WTC11 (cell line): ENCODE measurements around the gene SLC24A4. TPM values are rescaled to one million over a fixed set of nuclear protein-coding genes. Genes with fewer than 3 reads are reported as not detected.

Source experiments
- ATAC-seq: fragments of 200-7000 bp; cut with Tn5 transposase; 2 replicates; pipeline ENCODE4 v1.10.0; 2021; ENCODE audit warnings: mild to moderate bottlenecking, moderate library complexity
- CTCF ChIA-PET: fragments of 300-600 bp; sonication (Branson Sonifier 250); formaldehyde crosslinking; loops from one replicate; lab custom pipeline; 2021; ENCODE audit warnings: antibody characterized with exemption; lab: Charles Lee
- POLR2A ChIA-PET: fragments of 350-600 bp; sonication (Branson Sonifier 250); formaldehyde crosslinking; loops from one replicate; lab custom pipeline; 2021; ENCODE audit warnings: antibody characterized with exemption; lab: Charles Lee
- DNase-seq: peaks from one replicate; pipeline ENCODE4 v3.0.0; 2021; ENCODE audit warnings: low spot score
- H3K27ac Mint-ChIP-seq: 2 replicates; pipeline ENCODE4 v1.8.0; 2021; ENCODE audit warnings: mixed read lengths
- H3K27me3 Mint-ChIP-seq: 2 replicates; pipeline ENCODE4 v1.8.0; 2021; ENCODE audit warnings: low read depth, mild to moderate bottlenecking, moderate library complexity, mixed read lengths
- H3K36me3 Mint-ChIP-seq: 2 replicates; pipeline ENCODE4 v1.8.0; 2021; ENCODE audit warnings: mixed read lengths
- H3K4me1 Mint-ChIP-seq: 2 replicates; pipeline ENCODE4 v1.8.0; 2022; ENCODE audit warnings: mixed read lengths
- H3K4me3 Mint-ChIP-seq: 2 replicates; pipeline ENCODE4 v1.8.0; 2021; ENCODE audit warnings: mild to moderate bottlenecking, moderate library complexity, mixed read lengths
- H3K9me3 Mint-ChIP-seq: 2 replicates; pipeline ENCODE4 v1.8.0; 2021; ENCODE audit warnings: mixed read lengths
- CTCF ChIP-seq: fragments of 200-600 bp; IDR thresholded peaks from 2 replicates; pipeline ENCODE4 v1.8.0; 2022; ENCODE audit warnings: antibody characterized with exemption
- ERG ChIP-seq: fragments of 250-450 bp; sonication (Bioruptor Pico); IDR thresholded peaks from 2 replicates; pipeline ENCODE4 v1.8.0; 2021; ENCODE audit warnings: mild to moderate bottlenecking
- FOXK1 ChIP-seq: sonication (generic); formaldehyde crosslinking; IDR thresholded peaks from 2 replicates; pipeline ENCODE4 v1.8.0; 2022; ENCODE audit warnings: mild to moderate bottlenecking, moderate library complexity, missing genetic modification reagents
- GTF2I ChIP-seq: fragments of 250-450 bp; sonication (Bioruptor Pico); conservative IDR thresholded peaks from 2 replicates; pipeline ENCODE4 v1.4.0; 2021; ENCODE audit warnings: mild to moderate bottlenecking
- MAX ChIP-seq: sonication (generic); formaldehyde crosslinking; IDR thresholded peaks from 2 replicates; pipeline ENCODE4 v1.8.0; 2022; ENCODE audit warnings: mild to moderate bottlenecking, missing genetic modification reagents
- MLX ChIP-seq: sonication (generic); formaldehyde crosslinking; IDR thresholded peaks from 2 replicates; pipeline ENCODE4 v1.8.1; 2023; ENCODE audit warnings: mild to moderate bottlenecking, missing genetic modification reagents, moderate library complexity
- OVOL2 ChIP-seq: fragments of 250-450 bp; sonication (Bioruptor Pico); IDR thresholded peaks from 2 replicates; pipeline ENCODE4 v1.9.0; 2021; ENCODE audit warnings: mild to moderate bottlenecking, borderline replicate concordance
- PRDM15 ChIP-seq: sonication (generic); formaldehyde crosslinking; IDR thresholded peaks from 2 replicates; pipeline ENCODE4 v1.8.0; 2022; ENCODE audit warnings: missing genetic modification reagents
- RELA ChIP-seq: sonication (generic); formaldehyde crosslinking; IDR thresholded peaks from 2 replicates; pipeline ENCODE4 v1.8.1; 2022; ENCODE audit warnings: missing genetic modification reagents, mild to moderate bottlenecking, borderline replicate concordance
- SOX15 ChIP-seq: fragments of 250-450 bp; sonication (Bioruptor Pico); IDR thresholded peaks from 2 replicates; pipeline ENCODE4 v1.9.0; 2021; ENCODE audit warnings: mild to moderate bottlenecking
- ZNF263 ChIP-seq: sonication (generic); formaldehyde crosslinking; IDR thresholded peaks from 2 replicates; pipeline ENCODE4 v1.8.1; 2022; ENCODE audit warnings: low read depth, mild to moderate bottlenecking, moderate library complexity, missing genetic modification reagents
- ZNF396 ChIP-seq: fragments of 250-450 bp; sonication (Bioruptor Pico); IDR thresholded peaks from 2 replicates; pipeline ENCODE4 v1.8.0; 2021; ENCODE audit warnings: mild to moderate bottlenecking, moderate library complexity, borderline replicate concordance
- ZNF425 ChIP-seq: fragments of 250-450 bp; sonication (Bioruptor Pico); conservative IDR thresholded peaks from 2 replicates; pipeline ENCODE4 v1.9.0; 2021; ENCODE audit warnings: mild to moderate bottlenecking
- total RNA-seq: library from RNA; stranded (reverse); gene quantifications from 3 replicates; pipeline ENCODE4 v1.2.3, GENCODE V29; 2021

The SLC24A4 gene
- total RNA-seq, 1 experiment from 2014 or later = 0.90 TPM

- no peak for TF ChIP-seq PRDM15 (CRISPR knock-in tag)
Measured at GRCh38 chr14:92383805-92384204, 60.8 kb downstream of the SLC24A4 start (continued).

GRCh38 chr14:92384461-92385133, 61.6 kb downstream of the SLC24A4 start:
- H3K4me3 Mint-ChIP-seq = no peak overlapping the region
- TF ChIP-seq PRDM15 (CRISPR knock-in tag) (peak; percentile 51; the same call in 1 of the 2 replicates), GTF2I (CRISPR knock-in tag) (no peak)
- TF ChIP-seq, all 79 proteins: peak for 1
- ATAC-seq (peak; percentile 48), DNase-seq (no peak)
- Mint-ChIP-seq H3K4me1 (peaks cover 46% of the 10 kb centered on the region), H3K27me3 (no peaks in the 10 kb centered on the region), H3K9me3 (no peaks in the 10 kb centered on the region), H3K27ac (no peak overlapping the region), H3K36me3 (no peaks in the 10 kb centered on the region)
- CTCF ChIA-PET = interaction anchor here (0.7 to 1.4 kb wide), 4 partner anchors 32 to 302 kb away, joined by 3 to 5 read pairs (median 4); no protein-coding TSS in a partner anchor
- POLR2A ChIA-PET = no interaction called here

- Mint-ChIP-seq H3K4me1 (peaks cover 54% of the 10 kb centered on the region), H3K4me3 (no peak overlapping the region), H3K27me3 (no peaks in the 10 kb centered on the region), H3K9me3 (no peaks in the 10 kb centered on the region), H3K36me3 (no peaks in the 10 kb centered on the region), H3K27ac (no peak overlapping the region)
- TF ChIP-seq OVOL2 (CRISPR knock-in tag) (no peak), ZNF263 (CRISPR knock-in tag) (no peak), ZNF396 (CRISPR knock-in tag) (no peak)
- DNase-seq (no peak), ATAC-seq (no peak)
- CTCF ChIA-PET = no interaction called here
- POLR2A ChIA-PET = no interaction called here
Measured at GRCh38 chr14:92385561-92385960, 62.6 kb downstream of the SLC24A4 start.

- Mint-ChIP-seq H3K27ac (no peak overlapping the region), H3K9me3 (no peaks in the 10 kb centered on the region), H3K4me1 (peaks cover 54% of the 10 kb centered on the region), H3K36me3 (no peaks in the 10 kb centered on the region), H3K4me3 (no peak overlapping the region), H3K27me3 (no peaks in the 10 kb centered on the region)
- CTCF ChIA-PET = interaction anchor here (0.6 kb wide), 1 partner anchor 23 kb away, joined by 3 read pairs; no protein-coding TSS in a partner anchor
- POLR2A ChIA-PET = no interaction called here
- DNase-seq (no peak), ATAC-seq (no peak)
- TF ChIP-seq CTCF = no peak
- no peak for TF ChIP-seq ZNF425 (CRISPR knock-in tag)
- TF ChIP-seq SOX15 (CRISPR knock-in tag) = no peak
- no peak for TF ChIP-seq MLX (CRISPR knock-in tag)
- TF ChIP-seq GTF2I (CRISPR knock-in tag) = no peak
- no peak for TF ChIP-seq MAX
- TF ChIP-seq ERG (CRISPR knock-in tag) = no peak
- TF ChIP-seq RELA (CRISPR knock-in tag) = no peak
- no peak for TF ChIP-seq FOXK1 (CRISPR knock-in tag)
Measured at GRCh38 chr14:92386165-92386564, 63.2 kb downstream of the SLC24A4 start.
